RWPE1 (cell line): ENCODE data around the gene KDM3B.
A peak's percentile ranks its signal among the peaks of the same experiment; 100 is the strongest.

ENCODE experiments used
- CTCF ChIA-PET: fragments of 350-600 bp; sonication (Branson Sonifier 250); formaldehyde crosslinking; extraction: SDS; loops from one replicate; lab custom pipeline; 2021; lab: Yijun Ruan, JAX
- POLR2A ChIA-PET: fragments of 400-600 bp; formaldehyde crosslinking; extraction: SDS; loops from one replicate; lab custom pipeline; 2020; ENCODE audit warnings: antibody characterized with exemption; ENCODE audit not compliant: low non-redundant PET; lab: Yijun Ruan, JAX
- DNase-seq: peaks from one replicate; pipeline ENCODE4 v3.0.0; 2012; ENCODE audit warnings: low spot score
- H3K27ac ChIP-seq: fragments of 450-650 bp; 2 replicates; pipeline ENCODE4 v1.5.1; 2017
- TF ChIP-seq, protein P1 (sequence below): fragments of 450-650 bp; conservative IDR thresholded peaks from 2 replicates; pipeline ENCODE4 v1.5.1; 2017; ENCODE audit warnings: low read depth, mild to moderate bottlenecking

KDM3B gene

GRCh38 chr5:138444078-138444773 is 91.7 kb downstream of the KDM3B start:
- H3K27ac ChIP-seq: no peak overlapping the region
- ChIA-PET CTCF (interaction anchor here (0.8 kb wide), 1 partner anchor 20 kb away, joined by 4 read pairs; no protein-coding TSS in a partner anchor), POLR2A (no interaction called here)
- no peak for DNase-seq
- TF ChIP-seq, protein P1, sequence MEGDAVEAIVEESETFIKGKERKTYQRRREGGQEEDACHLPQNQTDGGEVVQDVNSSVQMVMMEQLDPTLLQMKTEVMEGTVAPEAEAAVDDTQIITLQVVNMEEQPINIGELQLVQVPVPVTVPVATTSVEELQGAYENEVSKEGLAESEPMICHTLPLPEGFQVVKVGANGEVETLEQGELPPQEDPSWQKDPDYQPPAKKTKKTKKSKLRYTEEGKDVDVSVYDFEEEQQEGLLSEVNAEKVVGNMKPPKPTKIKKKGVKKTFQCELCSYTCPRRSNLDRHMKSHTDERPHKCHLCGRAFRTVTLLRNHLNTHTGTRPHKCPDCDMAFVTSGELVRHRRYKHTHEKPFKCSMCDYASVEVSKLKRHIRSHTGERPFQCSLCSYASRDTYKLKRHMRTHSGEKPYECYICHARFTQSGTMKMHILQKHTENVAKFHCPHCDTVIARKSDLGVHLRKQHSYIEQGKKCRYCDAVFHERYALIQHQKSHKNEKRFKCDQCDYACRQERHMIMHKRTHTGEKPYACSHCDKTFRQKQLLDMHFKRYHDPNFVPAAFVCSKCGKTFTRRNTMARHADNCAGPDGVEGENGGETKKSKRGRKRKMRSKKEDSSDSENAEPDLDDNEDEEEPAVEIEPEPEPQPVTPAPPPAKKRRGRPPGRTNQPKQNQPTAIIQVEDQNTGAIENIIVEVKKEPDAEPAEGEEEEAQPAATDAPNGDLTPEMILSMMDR: no peak

GRCh38 chr5:138444774-138445546 is 92.5 kb downstream of the KDM3B start:
- no peak for DNase-seq
- CTCF ChIA-PET: interaction anchor here (0.6 to 0.8 kb wide), 2 partner anchors 19 to 910 kb away, joined by 3 to 4 read pairs; no protein-coding TSS in a partner anchor
- no peak overlapping the region for H3K27ac ChIP-seq
- TF ChIP-seq, protein P1: no peak
- POLR2A ChIA-PET: no interaction called here

GRCh38 chr5:138445547-138446271 is 93.2 kb downstream of the KDM3B start:
- no peak overlapping the region for H3K27ac ChIP-seq
- CTCF ChIA-PET: interaction anchor here (0.5 to 1.3 kb wide), 4 partner anchors 18 to 909 kb away, joined by 3 to 5 read pairs (median 3); no protein-coding TSS in a partner anchor
- no peak for DNase-seq
- POLR2A ChIA-PET: no interaction called here
- TF ChIP-seq, protein P1: no peak

DNA sequence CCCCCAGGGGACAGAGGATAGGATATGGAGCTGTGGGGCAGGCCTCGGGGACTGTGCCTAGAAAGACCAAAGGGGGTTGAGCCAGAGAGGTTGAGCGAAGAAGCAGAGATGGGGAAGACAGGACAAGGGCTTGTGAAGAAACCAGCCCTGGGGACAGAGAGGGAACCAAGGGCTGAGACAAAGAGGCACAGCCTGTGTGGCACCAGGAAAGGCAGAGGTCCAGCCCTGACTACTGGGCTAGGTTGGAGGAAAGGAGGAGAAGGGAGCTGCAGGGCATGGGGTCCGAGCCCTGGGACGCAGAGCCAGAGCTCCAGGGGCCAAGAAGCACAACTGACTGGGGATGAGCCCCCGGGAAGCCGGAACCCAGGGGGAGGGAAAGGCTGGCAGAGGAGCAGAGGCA is 95.6 kb downstream of the KDM3B start:
- DNase-seq: no peak
- CTCF ChIA-PET: interaction anchor here (0.6 to 3.0 kb wide), 7 partner anchors 9 to 118 kb away, joined by 3 to 41 read pairs (median 11); partner anchors contain the start of genes EGR1 and REEP2
- POLR2A ChIA-PET: interaction anchor here (0.5 to 0.6 kb wide), 2 partner anchors 56 to 71 kb away, joined by 3 to 5 read pairs; no protein-coding TSS in a partner anchor
- H3K27ac ChIP-seq: no peak overlapping the region
- TF ChIP-seq, protein P1: no peak

DNA sequence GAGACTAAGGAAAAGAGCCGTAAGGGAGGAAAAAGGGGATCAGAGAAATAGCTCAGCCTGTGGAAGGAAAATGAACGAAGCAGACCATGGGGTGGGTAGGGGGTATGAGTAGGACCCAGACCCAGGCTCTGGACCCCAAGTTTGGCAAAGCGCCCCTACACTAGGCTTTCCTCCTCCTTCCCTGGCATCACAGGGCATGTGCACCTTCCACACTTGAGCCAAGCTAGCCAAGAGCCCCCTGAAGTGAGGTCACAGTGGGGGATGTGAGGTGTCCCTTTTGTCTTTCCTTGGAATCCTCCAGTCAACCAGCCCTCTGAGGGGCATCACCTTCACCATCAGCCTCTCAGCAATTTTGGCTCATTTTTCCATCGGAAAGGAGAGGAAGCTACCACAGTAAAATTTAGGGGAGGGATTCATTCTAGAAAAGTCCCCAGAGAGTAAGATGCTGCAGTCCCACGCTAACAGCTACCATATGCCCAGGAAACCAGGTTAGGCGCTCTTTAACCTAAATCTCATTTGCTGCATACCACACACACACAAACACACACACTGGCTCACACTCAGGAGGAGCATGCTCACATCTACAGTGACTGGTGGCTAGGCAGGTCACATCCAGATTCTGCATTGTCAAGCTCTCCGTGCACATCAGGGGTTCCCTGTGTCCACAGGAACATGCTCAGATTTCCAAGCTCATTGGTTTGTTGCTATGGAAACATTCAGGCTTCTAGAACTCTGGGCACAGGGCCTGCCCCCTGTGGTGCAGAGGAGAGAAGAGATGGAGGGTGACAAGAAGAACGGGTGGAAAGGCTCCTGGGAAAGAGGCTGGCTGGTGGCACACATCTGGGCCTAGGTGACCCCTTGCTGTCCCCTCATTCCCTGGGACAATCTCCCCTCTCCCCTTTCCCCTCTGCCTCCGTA is 96.3 kb downstream of the KDM3B start:
- TF ChIP-seq, protein P1: no peak
- DNase-seq: no peak
- H3K27ac ChIP-seq: peak overlapping the region; percentile 40; the same call in 1 of the 2 replicates
- ChIA-PET CTCF (interaction anchor here (0.6 to 3.0 kb wide), 14 partner anchors 8 to 143 kb away, joined by 3 to 41 read pairs (median 4); partner anchors contain the start of genes EGR1 and REEP2), POLR2A (interaction anchor here (0.5 to 0.6 kb wide), 3 partner anchors 54 to 71 kb away, joined by 3 to 7 read pairs (median 5); no protein-coding TSS in a partner anchor)
